NCI-H1092 treated with DMSO at 0.1 percent for 48 hours (cell line): Measurements from ENCODE around the gene LPP.

ENCODE experiments used
- DNase-seq: peaks from one replicate; lab custom pipeline; 2025; lab: John Stamatoyannopoulos, UW

LPP gene

DNA sequence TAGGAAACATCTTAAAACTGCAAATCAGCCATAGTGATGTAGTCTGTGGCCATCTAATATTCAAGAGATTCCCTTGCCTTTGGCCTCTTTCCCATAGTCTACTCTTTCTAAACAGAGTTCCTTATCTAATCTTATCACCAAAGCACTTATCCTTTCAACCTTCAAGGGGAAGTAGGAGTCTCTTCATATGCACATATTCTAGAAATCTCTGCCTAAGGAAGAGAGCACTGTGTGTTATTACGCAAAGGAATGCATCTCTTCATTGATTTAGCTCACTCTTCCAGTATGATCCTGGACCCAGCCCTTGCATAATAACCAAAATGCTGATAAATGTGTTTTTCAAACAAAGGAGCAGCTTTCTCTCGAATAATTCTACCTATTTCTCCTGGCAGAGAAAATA, 764.1 kb downstream of the LPP start:
- DNase-seq, result no peak

- no peak for DNase-seq
Measured at GRCh38 chr3:188923671-188924070, 769.7 kb downstream of the LPP start.

- DNase-seq, result no peak
Measured at GRCh38 chr3:188925376-188925775, 771.4 kb downstream of the LPP start.

- DNase-seq, result no peak
Measured at GRCh38 chr3:188926111-188926510, 772.2 kb downstream of the LPP start.

- DNase-seq, result no peak
Measured at GRCh38 chr3:188926741-188927511, 773.0 kb downstream of the LPP start.

GRCh38 chr3:188927971-188928370, 774.0 kb downstream of the LPP start:
- no peak for DNase-seq

DNA sequence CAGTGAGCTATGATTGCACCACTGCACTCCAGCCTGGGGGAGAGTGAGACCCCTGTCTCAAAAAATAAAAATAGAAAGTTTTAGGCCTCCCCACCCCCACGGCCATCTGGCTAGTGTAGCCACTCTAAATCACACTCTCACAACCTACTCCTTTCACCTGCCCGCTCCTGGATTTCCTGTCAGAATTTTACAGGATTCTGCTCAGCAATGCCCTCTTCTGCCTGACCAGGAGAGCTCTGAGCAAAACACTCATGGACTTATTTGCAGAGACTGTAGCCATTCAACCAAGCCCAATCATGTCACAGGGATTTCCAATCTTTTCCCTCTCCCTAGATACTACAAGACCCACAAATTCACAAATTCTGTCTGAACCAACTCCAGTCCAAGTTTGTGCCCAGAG, 775.2 kb downstream of the LPP start:
- peak; percentile 8 for DNase-seq

DNA sequence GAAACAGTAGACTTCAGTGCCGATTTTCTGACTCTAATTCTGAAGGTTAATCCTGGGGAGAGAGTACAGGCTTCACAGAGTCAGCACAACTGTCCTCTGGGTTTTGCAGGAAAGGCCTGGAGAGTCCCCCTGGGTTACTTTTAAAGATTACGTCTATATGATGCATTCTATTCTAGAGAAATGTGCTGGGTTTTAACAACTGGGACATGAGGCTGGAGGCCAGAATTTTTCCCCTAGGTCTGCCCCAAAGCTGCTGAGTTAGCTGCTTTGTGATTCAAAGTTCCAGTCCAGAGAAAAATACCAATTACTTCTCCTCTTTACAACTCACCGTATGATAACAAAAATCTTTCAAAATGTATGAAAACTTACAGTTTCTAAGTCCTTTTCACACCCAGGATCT, 777.1 kb downstream of the LPP start:
- DNase-seq, result no peak

DNA sequence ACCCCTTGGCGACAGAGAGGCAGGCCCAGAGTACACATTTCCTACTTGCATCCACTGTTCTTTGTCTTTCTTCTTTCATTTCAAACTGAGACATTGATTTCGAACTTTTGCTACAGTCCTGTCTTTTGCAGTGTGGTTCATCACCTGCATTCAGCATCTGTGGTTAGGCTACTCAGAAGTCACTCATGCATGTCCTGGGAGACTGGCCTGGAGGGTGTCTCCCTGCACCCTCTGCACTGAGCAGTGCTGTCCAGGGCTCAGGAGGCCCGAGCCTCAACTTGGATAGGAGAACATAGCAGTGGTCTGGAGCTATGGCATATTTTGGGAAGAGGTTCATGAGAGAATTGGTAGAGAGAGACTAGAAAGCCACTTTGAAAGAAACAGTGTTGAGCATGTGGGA, 777.6 kb downstream of the LPP start:
- no peak for DNase-seq

DNA sequence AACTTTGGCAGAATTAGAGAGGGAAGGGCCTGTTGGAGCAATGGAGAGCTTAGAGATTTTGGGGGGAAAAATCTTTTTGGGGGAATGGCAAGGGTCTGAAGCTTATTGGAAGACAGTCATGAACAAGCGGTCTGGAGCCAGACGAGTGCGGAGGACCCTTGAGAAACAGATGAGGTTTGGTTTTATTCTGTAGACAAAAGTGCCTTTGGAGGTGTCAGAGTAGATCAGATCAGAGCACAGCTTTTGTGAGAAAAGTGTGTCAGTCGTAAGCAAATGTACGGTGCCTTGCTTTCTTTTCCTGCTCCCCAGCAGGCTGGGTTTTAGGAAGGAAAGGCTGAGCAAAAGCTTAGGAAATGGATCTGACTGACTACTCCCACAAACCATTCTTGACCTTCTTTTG, 781.0 kb downstream of the LPP start:
- DNase-seq, result no peak

GRCh38 chr3:188936597-188937107, 782.7 kb downstream of the LPP start:
- DNase-seq, result no peak

- no peak for DNase-seq
Measured at GRCh38 chr3:188937389-188937788, 783.4 kb downstream of the LPP start.

DNA sequence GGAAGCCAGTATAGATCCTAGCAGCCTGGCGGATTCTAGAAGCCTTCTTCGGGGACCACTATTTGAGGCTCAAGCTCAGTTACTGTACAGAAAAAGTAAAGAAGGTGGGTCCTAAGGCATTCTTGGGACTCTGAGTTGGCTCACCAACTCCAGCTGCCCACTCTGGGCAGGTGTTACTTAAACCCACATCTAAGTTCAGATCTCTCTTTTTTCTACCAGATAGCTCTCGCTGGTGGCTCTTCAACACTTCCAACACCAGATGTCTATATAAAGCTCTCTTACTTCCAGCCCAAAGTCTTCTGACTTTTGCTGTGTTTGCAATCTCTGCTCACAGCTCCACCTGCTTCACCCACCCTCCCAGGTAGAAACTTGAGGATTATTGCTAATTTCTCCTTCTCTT, 785.0 kb downstream of the LPP start:
- no peak for DNase-seq

DNA sequence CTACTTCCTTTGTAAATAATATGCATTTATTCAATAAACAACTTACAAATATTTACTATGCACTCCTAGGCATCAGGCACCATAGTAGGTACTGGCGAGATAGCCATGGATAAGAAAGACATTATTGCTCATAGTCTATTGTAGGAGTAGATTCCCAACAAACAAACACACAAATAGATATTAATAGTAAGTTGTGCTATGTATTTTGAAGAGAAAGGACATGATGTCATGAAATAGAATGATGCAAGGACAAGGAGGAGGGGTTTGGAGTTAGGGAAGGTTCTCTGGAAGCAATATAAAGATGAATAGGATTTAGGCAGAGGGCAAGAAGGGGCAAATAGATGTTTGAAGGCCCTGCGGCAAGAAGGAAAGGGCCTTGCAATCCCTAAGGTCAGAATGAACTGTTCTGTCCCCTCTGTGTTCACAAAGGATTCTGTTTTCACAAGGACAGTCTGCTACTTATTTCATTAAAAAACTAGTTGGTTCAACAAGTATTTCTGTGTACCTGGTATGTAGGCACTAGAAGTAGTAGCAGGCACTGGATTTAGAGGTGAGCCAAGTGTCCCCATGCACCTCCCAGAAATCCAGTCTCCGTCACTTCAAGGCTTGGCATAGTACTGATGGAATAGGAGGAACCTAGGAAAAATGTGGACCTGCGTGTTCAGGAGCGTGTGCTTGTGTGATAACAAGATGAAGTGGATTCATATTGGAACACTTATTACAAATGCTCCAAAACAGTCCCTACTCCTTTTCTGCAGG, 786.0 kb downstream of the LPP start:
- no peak for DNase-seq
